Suppressor macrophage treated with lipopolysaccharide for 1 hour (primary cell): ENCODE measurements around the gene UFM1.
"Not testable (repeated sequence)": the region's sequence is repeated elsewhere in the genome, so short reads cannot be mapped to it uniquely, and the experiment has no call there.

Source experiments
- DNase-seq, 3 donors: peaks; one replicate each; pipeline ENCODE4 v3.0.0-alpha.2; 2020 to 2022

The UFM1 gene

DNA sequence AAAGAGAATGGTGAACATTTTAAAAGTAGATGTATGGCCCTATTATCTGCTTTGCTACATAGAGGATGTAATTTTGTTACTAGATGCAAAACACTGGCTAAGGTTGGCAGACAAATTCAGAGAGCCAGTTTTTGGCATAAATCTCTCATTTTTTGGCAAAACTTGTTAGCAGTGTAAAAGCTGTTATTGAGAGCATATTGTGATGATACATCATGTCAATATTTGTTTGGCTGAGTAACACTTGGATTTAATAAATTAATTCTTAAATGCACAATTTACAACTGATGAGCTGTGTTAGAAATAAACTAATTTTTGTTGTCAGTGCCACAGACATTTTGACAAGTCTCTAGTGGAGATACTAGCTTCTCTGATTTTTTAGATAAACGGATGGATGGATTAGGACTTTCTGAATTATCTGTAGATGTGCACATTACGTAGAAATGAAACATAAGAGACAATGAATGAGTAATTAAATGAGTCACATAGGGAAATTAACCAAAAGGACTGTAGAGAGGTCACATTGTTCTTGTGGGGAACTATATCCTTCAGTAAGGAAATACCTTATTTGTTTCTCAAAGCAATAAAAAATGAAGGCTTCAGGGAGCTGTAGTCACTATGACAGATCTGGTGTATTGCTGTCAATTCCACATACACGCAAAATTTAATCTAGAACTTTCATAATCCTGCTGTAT, 17.4 kb downstream of the UFM1 start:
- peak; percentile 4 to 67 (median 62) for DNase-seq

GRCh38 chr13:38369058-38369457, 19.4 kb downstream of the UFM1 start:
- no peak for DNase-seq

DNA sequence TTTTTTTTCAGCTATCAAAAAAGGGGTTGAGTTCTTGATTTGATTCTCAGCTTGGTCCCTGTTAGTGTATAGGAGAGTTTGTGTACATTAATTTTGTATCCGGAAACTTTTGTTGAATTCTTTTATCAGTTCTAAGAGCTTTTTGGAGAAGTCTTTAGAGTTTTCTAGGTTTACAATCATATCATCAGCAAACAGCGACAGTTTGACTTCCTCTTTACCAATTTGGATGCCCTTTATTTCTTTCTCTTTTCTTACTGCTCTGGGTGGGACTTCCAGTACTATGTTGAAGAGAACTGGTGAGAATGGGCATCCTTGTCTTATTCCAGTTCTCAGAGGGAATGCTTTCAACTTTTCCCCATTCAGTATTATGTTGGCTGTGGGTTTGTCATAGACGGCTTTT, 20.4 kb downstream of the UFM1 start:
- DNase-seq: not testable (repeated sequence)

GRCh38 chr13:38372820-38373383, 23.3 kb downstream of the UFM1 start:
- no peak for DNase-seq

DNA sequence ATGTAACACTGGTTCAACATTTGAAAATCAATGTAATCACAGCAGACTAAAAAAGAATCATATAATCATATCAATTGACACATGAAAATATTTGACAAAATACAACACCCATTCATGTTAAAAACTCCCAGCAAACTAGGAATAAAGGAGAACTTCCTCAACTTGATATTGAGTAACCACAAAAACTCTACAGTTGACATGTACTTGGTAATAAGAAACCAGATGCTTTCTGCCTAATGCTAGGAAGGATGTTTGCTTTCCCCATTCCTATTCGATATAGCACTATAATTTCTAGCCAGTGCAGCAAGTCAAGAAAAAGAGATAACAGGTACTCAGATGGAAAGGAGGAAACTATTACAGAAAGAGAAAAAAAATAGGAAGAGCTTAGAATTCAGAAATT, 26.9 kb downstream of the UFM1 start:
- peak; percentile 3 to 38 (median 33) for DNase-seq

DNA sequence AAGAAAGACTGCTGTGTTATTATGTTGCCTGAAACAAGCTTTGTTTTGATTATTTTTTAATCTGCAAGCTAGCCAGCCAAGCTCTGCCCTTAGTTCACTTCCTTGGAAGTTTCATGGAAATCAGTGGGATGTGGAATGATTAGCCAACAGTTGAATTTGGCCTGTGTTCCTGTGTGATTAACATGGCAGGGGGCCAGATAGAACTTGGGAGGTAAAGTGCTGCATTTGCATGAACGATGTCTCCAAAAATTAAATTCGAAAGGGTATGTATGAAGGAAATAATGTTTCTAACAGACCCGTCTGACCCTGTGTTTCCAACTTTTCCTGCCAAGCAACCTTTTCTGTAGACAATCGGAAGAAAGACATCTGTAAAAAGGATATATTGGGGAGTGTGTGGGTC, 32.2 kb downstream of the UFM1 start:
- no peak for DNase-seq

DNA sequence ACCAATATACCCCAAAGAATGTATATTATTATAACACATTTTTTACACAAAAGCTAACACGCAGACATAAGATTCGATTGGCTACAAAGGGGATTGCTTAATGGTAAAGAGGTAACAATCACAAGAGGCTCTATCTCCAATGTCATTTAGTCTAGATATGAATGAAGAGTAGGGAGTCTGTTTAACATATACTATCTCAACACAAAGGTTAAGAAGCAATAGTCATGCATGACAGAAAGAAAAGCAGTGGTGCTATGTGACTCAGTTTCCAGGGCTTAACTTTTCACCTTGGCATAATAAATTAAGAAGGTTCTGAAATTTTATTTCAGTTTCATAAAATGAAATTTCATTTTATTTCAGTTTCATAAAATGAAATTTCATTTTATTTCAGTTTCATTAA, 33.3 kb downstream of the UFM1 start:
- no peak for DNase-seq

GRCh38 chr13:38384171-38384570, 34.5 kb downstream of the UFM1 start:
- no peak for DNase-seq

GRCh38 chr13:38385153-38385891, 35.7 kb downstream of the UFM1 start:
- DNase-seq: no peak

GRCh38 chr13:38386421-38386820, 36.8 kb downstream of the UFM1 start:
- DNase-seq: no peak

DNA sequence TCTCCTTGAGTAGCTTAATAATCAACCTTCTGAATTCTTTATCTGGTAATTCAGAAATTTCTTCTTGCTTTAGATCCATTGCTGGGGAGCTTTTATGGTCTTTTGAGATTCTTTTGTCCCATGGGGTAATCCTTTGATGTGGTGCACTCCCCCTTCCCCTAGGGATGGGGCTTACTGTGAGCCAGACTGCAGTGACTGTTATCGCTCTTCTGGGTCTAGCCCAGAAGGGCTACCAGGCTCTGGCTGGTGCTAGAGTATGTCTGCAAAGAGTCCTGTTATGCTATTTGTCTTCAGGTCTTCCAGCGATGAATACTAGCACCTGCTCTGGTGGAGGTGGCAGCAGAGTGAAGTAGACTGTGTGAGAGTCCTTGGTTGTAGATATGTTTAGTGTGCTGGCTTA, 41.7 kb downstream of the UFM1 start:
- no peak for DNase-seq

DNA sequence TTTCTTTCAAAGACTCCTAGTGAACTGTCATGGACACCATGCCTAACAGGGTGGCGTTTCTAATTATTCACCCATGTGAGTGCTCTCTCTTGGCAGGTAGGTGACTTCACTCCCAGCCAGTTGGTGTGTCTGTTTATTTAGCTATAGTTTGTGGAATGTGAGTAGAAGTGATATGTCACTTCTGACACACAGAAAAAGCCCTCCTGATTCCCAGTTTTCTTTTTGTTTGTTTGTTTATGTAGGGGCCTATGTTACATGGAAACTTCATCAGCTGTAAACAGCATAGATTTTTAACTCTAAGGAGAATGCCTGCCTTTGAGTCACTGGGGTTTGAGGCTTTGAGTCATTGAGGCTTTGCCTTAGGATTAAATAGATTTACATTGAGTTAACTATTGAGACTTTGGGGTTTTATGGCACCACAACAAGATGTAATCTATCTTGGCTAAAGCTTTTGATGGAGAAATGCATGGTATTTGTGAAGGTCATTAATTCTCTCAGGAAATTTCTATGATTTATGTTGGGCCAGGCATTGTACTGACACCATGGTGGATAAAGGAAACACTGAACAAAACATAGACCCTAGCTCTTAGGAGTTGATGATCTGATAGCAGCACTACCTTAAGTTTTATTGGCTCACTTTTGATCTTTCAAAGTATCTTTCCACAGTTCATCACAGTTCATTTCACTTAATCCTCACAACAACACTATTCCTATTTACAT, 45.3 kb downstream of the UFM1 start:
- no peak for DNase-seq

DNA sequence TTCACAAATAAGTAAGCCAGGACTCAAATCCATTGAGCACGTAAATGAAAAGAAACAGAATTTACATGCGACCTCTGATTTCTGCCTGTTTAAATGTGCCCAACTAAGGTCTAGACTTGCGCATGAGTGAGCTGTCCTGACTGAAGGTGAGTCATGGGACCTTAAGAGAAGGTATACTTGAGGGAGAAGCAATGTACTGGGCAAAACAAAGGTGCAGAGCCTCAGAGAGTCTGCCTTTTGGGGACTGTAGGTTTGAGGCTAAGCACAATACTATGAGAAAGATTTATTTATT, 45.8 kb downstream of the UFM1 start:
- no peak for DNase-seq

GRCh38 chr13:38398711-38399493, 49.3 kb downstream of the UFM1 start:
- peak; percentile 69 to 91 (median 89) for DNase-seq

DNA sequence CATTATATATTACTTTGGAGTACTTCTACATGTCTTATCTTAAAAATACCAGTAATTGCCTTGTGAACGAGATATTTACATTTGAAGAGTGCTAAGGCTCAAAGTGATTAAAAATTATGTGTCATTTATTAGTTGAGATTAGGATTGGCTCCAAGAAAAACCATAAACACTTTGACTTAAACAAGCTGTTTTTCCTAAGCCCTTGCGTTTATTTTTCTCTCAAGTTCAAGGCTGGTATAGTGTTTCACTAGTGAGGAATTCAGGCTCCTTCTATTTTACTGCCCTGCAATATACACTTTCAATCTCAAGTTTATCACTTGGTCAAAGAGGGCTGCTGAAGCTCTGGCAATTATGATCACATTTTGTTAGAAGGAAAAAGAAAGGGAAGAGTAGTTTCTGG, 49.9 kb downstream of the UFM1 start:
- DNase-seq: no peak

GRCh38 chr13:38401276-38401675, 51.6 kb downstream of the UFM1 start:
- no peak for DNase-seq

- no peak for DNase-seq
Observed at GRCh38 chr13:38405216-38405615, 55.6 kb downstream of the UFM1 start.

DNA sequence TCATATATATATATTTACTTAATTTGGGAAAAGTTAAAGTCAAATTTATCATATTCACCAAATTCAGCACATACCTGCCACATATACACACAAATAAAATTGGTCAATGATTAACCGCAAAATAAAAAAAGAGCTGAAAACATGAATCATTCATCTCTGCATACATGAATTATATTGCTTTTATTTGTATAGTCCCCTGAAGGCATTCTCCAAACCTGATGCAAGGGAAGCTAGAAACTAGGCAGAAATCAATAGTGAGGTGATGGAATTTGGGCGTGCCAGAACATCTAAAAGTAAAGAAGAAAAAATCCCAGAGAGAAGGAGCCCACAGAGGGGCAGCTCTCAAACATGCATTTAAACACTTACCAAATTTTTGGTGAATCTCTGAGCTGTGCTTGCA, 60.1 kb downstream of the UFM1 start:
- no peak for DNase-seq

DNA sequence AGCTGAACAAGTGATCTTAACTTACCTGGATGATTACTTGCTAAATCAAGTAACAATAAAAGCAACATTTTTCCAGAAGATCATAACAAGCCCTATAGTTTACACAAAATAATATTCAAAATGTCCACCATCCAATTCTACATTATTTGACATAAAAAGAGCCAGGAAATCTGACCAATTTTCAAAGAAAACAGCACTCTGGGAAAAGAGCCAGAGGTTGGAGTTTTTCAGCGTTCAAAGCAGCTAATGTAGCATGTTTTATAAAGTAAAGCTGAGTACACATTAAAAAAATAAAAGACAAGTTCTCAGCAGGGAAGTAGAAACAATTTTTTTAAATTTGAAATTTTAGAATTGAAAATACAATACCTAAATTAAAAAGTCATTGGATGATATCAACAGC, 62.6 kb downstream of the UFM1 start:
- DNase-seq: no peak
